Measurements from ENCODE around the gene PDLIM5.

- no peak for TF ChIP-seq POLR2A (IDR thresholded peaks at IDR 0.05)
- TF ChIP-seq, protein P1, sequence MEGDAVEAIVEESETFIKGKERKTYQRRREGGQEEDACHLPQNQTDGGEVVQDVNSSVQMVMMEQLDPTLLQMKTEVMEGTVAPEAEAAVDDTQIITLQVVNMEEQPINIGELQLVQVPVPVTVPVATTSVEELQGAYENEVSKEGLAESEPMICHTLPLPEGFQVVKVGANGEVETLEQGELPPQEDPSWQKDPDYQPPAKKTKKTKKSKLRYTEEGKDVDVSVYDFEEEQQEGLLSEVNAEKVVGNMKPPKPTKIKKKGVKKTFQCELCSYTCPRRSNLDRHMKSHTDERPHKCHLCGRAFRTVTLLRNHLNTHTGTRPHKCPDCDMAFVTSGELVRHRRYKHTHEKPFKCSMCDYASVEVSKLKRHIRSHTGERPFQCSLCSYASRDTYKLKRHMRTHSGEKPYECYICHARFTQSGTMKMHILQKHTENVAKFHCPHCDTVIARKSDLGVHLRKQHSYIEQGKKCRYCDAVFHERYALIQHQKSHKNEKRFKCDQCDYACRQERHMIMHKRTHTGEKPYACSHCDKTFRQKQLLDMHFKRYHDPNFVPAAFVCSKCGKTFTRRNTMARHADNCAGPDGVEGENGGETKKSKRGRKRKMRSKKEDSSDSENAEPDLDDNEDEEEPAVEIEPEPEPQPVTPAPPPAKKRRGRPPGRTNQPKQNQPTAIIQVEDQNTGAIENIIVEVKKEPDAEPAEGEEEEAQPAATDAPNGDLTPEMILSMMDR (IDR thresholded peaks at IDR 0.05): no peak
These were observed 132.3 kb downstream of the PDLIM5 start for GRCh38 chr4:94583914-94584641.

Data from vagina (tissue), 2 donors.